ENCODE results near the gene MS4A14. TPM values are rescaled to one million over a fixed set of nuclear protein-coding genes. Genes with fewer than 3 reads are reported as not detected.

The MS4A14 gene
- total RNA-seq, 3 donors from 2014 or later (not counting 1 experiment from before 2014, with no cell fraction given), result 0.34 to 0.80 (median 0.78) TPM

GRCh38 chr11:60349990-60350389 is 46.3 kb upstream of the MS4A14 start:
- Mint-ChIP-seq H3K4me1 (no peaks in the 10 kb centered on the region), H3K4me3 (no peak overlapping the region), H3K27ac (no peak overlapping the region), H3K36me3 (no peaks in the 10 kb centered on the region), H3K9me3 (no peaks in the 10 kb centered on the region), H3K27me3 (ENCODE audit: low read depth in 2 of 2) (peaks cover 4 to 12% of the 10 kb centered on the region in 2 donors)
- no peak overlapping the region for H3K27ac ChIP-seq (ENCODE audit: low read length)
- H3K27me3 ChIP-seq (ENCODE audit: control insufficient read depth, insufficient read depth, low read length), result no peaks in the 10 kb centered on the region
- H3K4me1 ChIP-seq (ENCODE audit: control insufficient read depth, insufficient read depth, low read length), result no peaks in the 10 kb centered on the region
- H3K36me3 ChIP-seq (ENCODE audit: control insufficient read depth, insufficient read depth, low read length), result no peaks in the 10 kb centered on the region
- DNase-seq (no peak), ATAC-seq (no peak)
- 86% methylated on average over 1 of the region's 1 CpG for WGBS (ENCODE audit: insufficient coverage)
- intact Hi-C loops (cut with micrococcal nuclease), result no loop called here
- no peak overlapping the region for H3K4me3 ChIP-seq (ENCODE audit: low read length)
- TF ChIP-seq, protein P1, sequence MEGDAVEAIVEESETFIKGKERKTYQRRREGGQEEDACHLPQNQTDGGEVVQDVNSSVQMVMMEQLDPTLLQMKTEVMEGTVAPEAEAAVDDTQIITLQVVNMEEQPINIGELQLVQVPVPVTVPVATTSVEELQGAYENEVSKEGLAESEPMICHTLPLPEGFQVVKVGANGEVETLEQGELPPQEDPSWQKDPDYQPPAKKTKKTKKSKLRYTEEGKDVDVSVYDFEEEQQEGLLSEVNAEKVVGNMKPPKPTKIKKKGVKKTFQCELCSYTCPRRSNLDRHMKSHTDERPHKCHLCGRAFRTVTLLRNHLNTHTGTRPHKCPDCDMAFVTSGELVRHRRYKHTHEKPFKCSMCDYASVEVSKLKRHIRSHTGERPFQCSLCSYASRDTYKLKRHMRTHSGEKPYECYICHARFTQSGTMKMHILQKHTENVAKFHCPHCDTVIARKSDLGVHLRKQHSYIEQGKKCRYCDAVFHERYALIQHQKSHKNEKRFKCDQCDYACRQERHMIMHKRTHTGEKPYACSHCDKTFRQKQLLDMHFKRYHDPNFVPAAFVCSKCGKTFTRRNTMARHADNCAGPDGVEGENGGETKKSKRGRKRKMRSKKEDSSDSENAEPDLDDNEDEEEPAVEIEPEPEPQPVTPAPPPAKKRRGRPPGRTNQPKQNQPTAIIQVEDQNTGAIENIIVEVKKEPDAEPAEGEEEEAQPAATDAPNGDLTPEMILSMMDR (IDR thresholded peaks at IDR 0.05), result no peak
- no peaks in the 10 kb centered on the region for H3K9me3 ChIP-seq (ENCODE audit: control insufficient read depth, insufficient read depth, low read length)

DNA sequence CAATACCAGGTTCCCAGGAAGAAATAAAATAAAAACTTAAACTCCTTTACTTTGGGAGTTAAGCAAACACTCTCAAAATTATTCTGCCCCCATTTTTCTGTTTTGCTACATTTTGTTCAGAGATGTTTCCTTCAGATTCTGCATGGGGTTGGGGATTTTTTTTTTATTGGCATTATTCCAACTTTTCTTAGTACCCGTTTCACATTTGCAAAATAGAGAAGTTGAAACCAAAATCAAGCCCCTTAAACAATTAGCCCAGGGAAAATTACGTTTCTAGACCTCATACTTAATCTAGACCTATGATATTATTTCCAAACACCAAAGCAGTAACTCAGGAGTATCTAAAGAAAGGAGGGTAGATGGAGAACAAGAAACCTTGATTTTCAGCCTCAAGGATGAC is 38.5 kb upstream of the MS4A14 start:
- Histone ChIP-seq H3K4me1 (ENCODE audit: control insufficient read depth, insufficient read depth, low read length) (no peaks in the 10 kb centered on the region), H3K9me3 (ENCODE audit: control insufficient read depth, insufficient read depth, low read length) (peaks cover 7% of the 10 kb centered on the region), H3K27ac (ENCODE audit: low read length) (no peak overlapping the region), H3K4me3 (ENCODE audit: low read length) (no peak overlapping the region), H3K27me3 (ENCODE audit: control insufficient read depth, insufficient read depth, low read length) (no peaks in the 10 kb centered on the region), H3K36me3 (ENCODE audit: control insufficient read depth, insufficient read depth, low read length) (no peaks in the 10 kb centered on the region)
- H3K27ac Mint-ChIP-seq, result no peak overlapping the region
- H3K4me3 Mint-ChIP-seq, result no peak overlapping the region
- H3K36me3 Mint-ChIP-seq, result no peaks in the 10 kb centered on the region
- WGBS (ENCODE audit: insufficient coverage), result 0% methylated on average over 2 of the region's 2 CpGs
- H3K9me3 Mint-ChIP-seq, result no peaks in the 10 kb centered on the region
- peaks cover 0 to 1% of the 10 kb centered on the region in 2 donors for H3K27me3 Mint-ChIP-seq (ENCODE audit: low read depth in 2 of 2)
- ATAC-seq, result no peak
- H3K4me1 Mint-ChIP-seq, result no peaks in the 10 kb centered on the region
- intact Hi-C loops (cut with micrococcal nuclease), result no loop called here
- TF ChIP-seq, protein P1 (IDR thresholded peaks at IDR 0.05), result no peak
- no peak for DNase-seq

- Histone ChIP-seq H3K27me3 (ENCODE audit: control insufficient read depth, insufficient read depth, low read length) (no peaks in the 10 kb centered on the region), H3K4me1 (ENCODE audit: control insufficient read depth, insufficient read depth, low read length) (no peaks in the 10 kb centered on the region), H3K27ac (ENCODE audit: low read length) (no peak overlapping the region), H3K4me3 (ENCODE audit: low read length) (no peak overlapping the region), H3K36me3 (ENCODE audit: control insufficient read depth, insufficient read depth, low read length) (no peaks in the 10 kb centered on the region), H3K9me3 (ENCODE audit: control insufficient read depth, insufficient read depth, low read length) (peaks cover 7% of the 10 kb centered on the region)
- H3K4me1 Mint-ChIP-seq, result peaks cover 0 to 8% of the 10 kb centered on the region in 2 donors
- 88% methylated on average over 4 of the region's 4 CpGs for WGBS (ENCODE audit: insufficient coverage)
- ATAC-seq (no peak), DNase-seq (no peak)
- intact Hi-C loops (cut with micrococcal nuclease), result loop anchor here (5.0 kb wide), 1 partner anchor 127 kb away; no protein-coding TSS in a partner anchor
- H3K27me3 Mint-ChIP-seq (ENCODE audit: low read depth in 2 of 2), result peaks cover 10 to 24% of the 10 kb centered on the region in 2 donors
- H3K27ac Mint-ChIP-seq, result no peak overlapping the region
- H3K4me3 Mint-ChIP-seq, result no peak overlapping the region
- no peaks in the 10 kb centered on the region for H3K9me3 Mint-ChIP-seq
- TF ChIP-seq, protein P1 (IDR thresholded peaks at IDR 0.05), result no peak
- H3K36me3 Mint-ChIP-seq, result no peaks in the 10 kb centered on the region
Observed at GRCh38 chr11:60360621-60361020, 35.6 kb upstream of the MS4A14 start.

- Mint-ChIP-seq H3K27me3 (ENCODE audit: low read depth in 2 of 2) (peaks cover 10 to 24% of the 10 kb centered on the region in 2 donors), H3K4me1 (peaks cover 0 to 8% of the 10 kb centered on the region in 2 donors), H3K36me3 (no peaks in the 10 kb centered on the region), H3K9me3 (no peaks in the 10 kb centered on the region), H3K4me3 (no peak overlapping the region), H3K27ac (no peak overlapping the region)
- Histone ChIP-seq H3K9me3 (ENCODE audit: control insufficient read depth, insufficient read depth, low read length) (peaks cover 7% of the 10 kb centered on the region), H3K27me3 (ENCODE audit: control insufficient read depth, insufficient read depth, low read length) (no peaks in the 10 kb centered on the region), H3K27ac (ENCODE audit: low read length) (no peak overlapping the region), H3K4me1 (ENCODE audit: control insufficient read depth, insufficient read depth, low read length) (no peaks in the 10 kb centered on the region), H3K36me3 (ENCODE audit: control insufficient read depth, insufficient read depth, low read length) (no peaks in the 10 kb centered on the region), H3K4me3 (ENCODE audit: low read length) (no peak overlapping the region)
- WGBS (ENCODE audit: insufficient coverage), result 43% methylated on average over 1 of the region's 1 CpG
- intact Hi-C loops (cut with micrococcal nuclease), result loop anchor here (5.0 kb wide), 1 partner anchor 125 kb away; no protein-coding TSS in a partner anchor
- TF ChIP-seq, protein P1 (IDR thresholded peaks at IDR 0.05), result no peak
- no peak for DNase-seq
- ATAC-seq, result no peak
Observed at GRCh38 chr11:60362241-60362640, 34.0 kb upstream of the MS4A14 start.

All from natural killer cell (primary cell).